Cortex of kidney (tissue), 1 donor: ENCODE results near the gene ADGRD1.
"Not testable (repeated sequence)": the region's sequence is repeated elsewhere in the genome, so short reads cannot be mapped to it uniquely, and the experiment has no call there.

ENCODE experiments used
- DNase-seq: peaks from one replicate; lab custom pipeline; 2025; lab: John Stamatoyannopoulos, UW

ADGRD1 gene

DNA sequence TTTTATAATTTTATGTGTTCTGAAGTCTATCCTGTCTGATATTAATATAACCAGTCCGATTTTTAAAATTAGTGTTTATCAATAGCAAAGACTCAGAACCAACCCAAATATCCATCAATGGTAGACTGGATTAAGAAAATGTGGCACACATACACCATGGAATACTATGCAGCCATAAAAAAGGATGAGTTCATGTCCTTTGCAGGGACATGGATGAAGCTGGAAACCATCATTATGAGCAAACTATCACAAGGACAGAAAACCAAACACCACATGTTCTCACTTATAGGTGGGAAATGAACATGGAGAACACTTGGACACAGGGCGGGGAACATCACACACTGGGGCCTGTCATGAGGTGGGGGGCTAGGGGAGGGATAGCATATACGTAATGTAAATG is 16.2 kb upstream of the ADGRD1 start:
- not testable (repeated sequence) for DNase-seq

DNA sequence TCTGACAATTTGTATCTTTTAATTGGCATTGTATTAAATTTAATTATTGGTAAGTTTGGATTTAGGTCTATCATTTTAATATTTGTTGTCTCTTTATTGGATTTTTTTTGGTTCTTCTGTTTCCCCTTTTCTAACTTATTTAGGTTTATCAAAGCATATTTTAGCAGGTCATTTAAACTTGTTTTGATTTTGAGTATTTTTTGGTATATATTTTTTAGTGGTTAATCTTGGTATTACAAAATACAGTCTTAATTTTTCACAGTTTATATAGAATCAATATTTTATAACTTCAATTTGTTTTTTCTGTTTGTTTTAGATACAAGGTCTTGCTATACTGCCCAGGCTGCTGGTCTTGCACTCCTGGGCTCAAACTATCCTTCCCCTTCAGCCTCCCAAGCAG is 15.5 kb upstream of the ADGRD1 start:
- no peak for DNase-seq

DNA sequence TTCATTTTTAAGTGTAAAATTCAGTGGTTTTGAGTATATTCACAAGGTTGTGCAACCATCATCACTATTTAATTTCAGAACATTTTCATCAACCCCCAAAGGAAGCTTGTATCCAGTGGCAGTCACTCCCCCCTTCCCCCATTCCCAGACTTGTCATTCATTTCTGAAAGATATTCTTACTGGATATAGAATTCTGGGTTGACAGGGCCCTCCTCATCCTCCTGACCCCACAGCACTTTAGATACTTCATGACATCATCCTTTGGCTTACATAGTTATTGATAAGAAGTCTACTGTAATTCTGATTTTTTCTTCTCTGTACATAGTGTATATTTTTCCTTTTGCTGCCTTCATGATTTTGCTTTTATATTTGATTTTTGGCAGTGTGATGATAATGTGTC is 8.8 kb upstream of the ADGRD1 start:
- no peak for DNase-seq

DNA sequence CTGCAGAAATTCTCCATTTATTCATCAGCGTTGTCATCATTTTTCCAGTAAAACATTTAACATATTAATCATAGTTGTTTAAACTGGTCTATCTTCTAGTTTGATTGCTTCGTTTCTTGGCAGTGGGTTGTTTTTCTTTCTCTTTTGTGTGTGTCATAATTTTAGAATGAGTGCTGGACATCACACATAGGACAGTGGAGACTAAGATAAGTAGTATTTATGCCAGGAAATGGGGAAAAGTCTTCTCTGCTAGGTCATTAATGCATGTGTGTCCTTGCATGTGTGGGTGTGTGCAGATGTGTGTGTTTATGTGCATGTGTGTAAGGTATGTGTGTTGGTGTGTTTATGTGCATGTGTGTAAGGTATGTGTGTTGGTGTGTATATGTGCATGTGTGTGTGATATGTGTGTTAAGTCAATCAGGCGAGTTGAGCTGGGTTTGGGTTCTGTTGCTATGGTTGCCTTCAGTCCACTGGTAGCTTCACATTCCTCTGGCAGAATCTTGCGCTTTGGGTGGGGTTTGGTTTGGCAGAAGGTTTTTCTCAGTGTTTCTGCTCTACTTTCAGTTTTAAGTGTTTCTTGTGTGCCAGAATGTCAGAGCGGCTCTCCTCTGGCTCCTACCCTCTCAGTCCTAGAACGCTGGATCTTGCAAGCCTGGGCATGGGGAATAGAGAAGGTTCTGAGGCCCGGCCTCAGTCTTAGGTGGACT is 7.8 kb upstream of the ADGRD1 start:
- DNase-seq = no peak

DNA sequence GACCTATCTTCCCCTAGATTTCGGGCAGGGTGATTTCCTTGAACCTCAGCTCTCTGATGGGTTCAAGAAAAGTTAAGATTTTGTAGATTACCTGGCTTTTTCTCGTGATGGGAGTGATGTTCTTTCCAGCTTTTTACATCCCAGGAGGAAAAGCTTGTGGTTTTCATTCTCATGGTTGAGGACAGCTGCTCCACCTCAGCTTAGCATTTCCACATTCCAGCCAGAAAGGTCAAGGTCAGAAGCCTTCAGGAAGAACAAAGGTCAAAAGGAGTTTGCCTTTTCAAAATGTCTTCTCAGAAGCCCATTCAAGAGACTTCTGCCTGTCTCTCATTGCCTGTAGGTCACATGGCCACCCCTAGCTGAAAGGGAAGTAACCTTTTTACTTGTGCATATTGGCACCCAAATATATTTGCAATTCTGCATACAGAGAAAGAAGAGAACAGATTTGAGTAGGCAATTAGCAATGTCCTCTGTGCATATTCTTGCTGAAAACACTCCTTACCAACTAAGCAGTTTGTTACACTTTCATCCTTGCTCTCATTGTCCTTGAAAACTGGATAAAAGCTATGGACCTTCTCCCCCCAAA is 6.6 kb upstream of the ADGRD1 start:
- no peak for DNase-seq

DNA sequence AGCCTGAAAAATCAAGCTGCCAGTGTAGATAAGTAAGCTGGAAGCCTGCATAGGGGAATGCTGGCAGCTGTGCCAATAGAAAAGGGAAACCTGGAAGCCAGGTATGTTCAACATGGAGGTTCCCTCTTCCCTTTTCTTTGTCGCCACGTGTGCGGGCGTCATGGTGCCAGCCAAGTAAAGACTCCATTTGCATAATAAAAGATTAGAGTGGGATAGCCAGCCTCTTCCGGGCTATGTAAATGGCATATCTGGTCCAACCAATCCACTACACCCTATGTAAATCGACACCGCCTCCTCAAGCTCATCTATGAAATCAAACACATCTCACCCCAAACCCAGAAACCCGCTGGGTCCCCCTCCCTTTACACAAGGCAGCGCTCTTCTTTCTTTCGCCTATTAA is 5.6 kb upstream of the ADGRD1 start:
- DNase-seq = no peak

DNA sequence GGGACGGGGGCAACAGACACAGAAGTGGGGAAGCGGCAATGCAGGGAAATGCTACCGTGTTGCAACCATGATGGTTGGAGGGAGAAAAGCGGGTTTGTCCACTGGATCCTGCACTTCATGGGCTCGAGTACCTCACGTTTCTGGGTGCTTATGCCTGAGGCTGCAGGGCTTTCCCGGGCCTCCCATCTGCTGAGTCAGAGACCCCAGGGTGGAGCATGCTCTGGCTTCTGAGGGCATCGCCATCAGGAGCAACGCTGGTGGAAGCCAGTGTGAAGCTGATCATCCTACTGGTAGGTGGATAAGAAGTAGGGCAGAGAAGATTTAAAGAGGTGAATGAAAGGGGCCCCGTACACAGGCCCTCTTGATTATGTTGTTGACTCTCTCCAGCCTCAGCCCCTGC is 5.0 kb upstream of the ADGRD1 start:
- DNase-seq = no peak

DNA sequence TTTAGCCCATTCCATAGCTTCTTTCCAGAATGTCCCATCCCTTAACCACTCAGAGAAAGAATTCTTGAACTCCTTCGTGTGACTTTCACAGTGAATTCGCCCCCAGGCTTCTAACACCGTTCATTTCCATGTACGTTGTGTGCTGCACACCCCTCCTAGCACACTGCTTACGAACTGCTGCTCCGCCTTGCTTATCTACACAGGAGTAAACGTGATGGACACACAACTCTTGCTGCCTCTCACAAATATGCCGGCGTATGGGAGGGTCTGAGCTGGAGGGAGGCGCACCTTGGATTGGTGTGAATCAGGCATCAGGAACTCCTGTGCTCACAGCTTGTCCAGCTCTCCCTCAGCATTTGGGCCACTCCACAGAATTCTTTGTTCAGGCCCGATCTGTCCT is 3.9 kb upstream of the ADGRD1 start:
- no peak for DNase-seq

DNA sequence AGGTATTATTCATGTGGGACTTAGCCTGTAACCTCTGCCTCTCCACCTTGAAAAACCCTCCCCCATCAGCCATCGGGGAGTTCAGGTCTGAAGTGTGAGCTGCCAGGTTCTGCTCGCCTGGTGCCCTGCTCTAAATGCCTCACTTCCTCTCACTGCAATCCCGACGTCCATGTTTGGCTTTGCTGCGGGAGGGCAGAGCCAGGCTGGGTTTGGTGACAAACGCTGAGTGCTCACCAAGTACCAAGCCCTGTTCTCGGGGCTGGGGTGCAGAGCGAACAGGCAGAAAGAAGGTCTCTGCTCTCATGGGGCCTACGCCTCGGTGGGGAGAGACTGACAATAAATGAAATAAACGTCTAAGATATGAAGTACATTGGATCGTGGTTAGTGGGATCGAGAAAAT is 2.1 kb upstream of the ADGRD1 start:
- DNase-seq = no peak

DNA sequence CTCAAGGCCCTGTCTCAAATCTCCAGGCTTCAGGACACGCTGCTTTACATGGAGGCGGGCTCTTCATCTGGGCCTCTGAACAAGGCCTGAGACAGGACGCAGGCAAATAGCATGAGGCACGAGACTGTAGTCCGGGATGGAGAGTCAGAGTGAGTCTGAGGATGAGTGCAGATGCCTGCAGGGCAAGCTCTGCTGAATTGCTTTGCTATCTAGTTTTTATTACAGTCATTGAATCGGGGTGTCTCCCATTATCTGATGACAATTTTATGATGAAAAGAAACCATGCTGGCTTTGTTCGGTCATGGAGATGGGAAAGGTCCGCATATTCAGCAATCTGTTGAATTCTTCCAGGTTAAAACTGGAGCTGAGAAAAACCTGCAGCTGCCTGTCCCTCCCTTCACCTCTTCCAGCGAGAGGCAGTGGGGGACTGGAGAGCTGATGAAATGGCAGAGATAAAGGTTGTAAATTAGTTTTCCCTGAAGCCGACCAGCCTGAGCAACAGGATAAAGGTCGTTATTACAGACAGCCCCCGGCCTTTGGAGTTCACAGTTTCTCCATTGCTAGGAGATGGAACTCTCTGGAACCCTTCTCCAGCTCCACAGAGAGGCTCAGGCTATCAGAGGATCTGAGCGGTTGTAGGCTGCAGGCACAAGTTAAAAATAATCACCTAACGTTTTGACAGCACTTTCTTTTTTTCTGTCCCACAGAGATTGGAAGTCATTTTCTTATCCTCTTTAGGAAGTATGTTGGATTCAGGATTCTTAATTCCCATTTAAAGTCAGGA is 1.3 kb upstream of the ADGRD1 start:
- no peak for DNase-seq

DNA sequence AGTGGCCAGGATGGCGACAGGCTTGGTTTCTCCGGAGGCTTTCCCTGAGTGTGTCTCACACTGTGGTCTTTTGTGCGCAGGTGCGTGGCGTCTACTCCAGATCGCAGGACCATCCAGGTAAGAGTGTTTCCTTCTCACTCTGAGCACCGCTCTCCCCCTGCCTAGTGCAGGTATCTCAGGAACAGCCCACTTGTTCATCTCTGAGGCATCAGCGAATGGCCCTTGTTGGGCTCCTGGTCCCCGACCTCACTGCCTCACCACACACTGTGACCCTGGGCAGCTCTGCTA is 781 bp downstream of the ADGRD1 start:
- no peak for DNase-seq

DNA sequence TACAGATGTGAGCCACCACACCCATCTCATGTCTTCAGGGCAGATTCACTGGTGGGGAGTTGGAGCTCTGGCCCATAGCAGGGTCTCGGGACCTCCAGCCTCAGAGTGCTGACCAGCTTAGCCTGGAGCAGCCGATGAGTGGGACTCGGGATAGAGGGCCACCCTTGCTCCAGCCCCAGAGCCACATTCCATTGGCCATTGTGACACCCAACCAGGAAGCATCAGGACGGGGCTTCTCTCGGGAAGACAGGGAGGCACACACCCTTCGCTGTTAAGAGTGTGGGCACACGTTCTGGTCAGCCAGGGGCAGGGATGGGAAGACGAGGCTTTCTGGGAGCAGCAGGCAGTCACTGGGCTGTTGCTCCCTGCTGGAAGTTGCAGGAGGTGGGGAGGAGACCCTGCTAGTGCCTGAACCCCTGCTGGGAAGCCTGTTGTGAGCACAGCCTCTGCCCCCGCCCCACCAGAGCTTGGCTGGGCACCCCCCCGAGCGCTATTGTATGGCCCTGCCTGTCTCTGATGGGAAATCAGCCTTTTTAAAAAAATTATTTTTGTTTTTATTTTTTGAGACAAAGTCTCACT is 1.6 kb downstream of the ADGRD1 start:
- no peak for DNase-seq

DNA sequence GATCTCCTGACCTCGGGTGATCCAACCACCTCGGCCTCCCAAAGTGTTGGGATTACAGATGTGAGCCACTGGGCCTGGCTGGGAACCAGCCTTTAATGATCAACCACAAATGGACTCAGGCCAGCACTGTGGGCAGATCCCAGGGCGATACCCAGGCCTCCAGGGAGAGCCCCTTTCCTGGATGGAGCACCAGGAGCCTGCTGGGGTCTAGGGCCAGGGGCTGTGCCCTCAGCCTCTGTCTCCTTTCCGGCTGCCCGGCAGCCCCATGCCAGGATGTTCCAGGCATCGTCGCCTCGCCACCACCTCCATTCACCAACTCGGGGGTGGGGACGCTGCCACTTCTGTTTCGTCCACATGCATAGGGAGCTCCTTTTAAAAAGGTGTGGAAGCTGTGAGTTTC is 2.3 kb downstream of the ADGRD1 start:
- DNase-seq = no peak

DNA sequence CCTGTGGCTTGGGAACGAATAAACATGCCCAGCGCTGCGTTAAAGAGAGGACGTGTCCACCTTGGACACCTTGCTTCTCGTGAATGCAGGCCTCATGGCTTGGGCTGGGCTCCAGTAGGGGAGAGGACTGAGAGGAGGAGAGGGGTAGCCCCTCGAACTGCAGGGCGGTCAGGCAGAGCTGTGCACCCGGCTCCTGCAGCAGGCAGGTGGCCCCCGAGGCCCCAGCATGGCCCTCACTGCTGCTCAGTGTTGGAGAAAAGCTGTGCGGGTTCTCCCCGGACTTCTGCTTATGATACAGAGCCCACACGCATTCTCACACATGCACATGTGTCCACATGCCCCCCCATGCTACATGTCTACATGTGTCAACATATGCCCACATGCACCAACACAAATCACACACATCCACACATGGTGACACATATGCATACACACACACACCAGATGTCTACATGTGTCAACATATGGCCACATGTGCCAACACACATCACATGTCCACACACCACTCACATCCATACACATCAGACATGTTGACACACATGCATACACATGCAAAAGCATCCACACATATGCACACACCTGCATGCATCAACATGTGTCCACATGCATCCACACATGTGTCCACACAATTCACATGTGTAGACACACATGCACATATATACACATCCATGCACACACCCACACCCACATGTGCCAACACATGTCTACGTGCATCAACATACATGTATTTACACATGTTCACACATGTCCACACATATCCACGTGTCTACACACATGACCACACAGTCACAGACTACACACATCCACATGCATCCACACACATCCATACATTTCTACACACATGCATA is 3.0 kb downstream of the ADGRD1 start:
- no peak for DNase-seq

DNA sequence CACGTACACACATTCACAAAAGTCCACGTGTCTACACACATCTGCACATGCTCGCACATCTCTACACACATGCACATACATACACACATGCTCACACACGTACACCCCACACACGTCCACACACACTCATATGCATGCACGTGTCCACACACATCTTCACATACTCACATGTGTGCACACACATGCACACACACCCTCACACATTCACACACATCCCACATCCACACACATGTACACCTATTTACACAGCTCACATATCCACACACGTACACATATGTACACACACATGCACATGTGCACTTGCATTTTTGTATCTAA is 3.6 kb downstream of the ADGRD1 start:
- no peak for DNase-seq

DNA sequence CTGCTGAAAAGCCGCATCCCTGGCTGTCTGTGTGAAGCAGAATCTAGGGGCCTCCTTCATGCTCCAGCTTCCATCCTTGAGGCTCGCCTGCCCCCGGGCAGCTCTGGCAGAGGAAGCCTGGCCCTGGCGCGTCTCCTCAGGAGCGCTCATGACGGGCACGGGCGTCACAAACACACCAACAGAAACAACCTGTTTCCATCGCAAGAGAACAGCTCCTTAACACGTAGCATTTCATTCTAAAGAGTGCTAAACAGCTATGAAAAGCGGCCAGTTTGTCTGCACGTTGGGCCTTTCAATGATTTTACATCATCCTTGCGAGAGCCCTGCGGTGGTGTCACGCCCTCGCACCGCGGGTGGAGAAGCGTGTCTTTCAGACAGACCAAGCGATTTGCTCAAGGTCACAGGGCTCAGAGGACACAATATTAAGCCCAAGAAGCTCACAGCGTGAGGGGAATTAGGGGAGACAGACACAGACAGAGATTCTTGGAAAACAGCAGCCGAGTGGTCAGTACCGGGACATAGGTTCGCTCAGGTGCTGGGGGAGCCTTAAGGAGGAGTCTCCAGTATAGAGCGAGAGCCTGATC is 4.9 kb downstream of the ADGRD1 start:
- DNase-seq = no peak

DNA sequence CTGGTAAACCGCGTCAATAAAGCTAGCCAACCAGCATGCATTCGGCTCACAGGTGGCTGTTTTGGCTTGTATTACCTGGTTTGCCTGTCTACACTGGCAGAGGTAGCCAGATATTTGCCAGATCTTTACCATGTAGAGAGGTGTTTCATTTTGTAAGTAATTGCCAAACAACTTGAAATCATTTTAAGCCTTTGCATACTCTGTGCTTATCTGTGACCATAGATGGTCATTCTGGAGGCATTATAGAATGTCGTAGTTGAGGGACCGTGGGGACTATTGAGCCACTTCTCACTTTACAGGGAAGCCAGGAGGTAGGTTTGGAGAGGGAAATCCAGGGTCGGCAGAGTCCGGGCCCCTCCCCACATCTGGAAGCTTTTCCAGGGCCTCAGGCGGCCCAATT is 5.9 kb downstream of the ADGRD1 start:
- no peak for DNase-seq

DNA sequence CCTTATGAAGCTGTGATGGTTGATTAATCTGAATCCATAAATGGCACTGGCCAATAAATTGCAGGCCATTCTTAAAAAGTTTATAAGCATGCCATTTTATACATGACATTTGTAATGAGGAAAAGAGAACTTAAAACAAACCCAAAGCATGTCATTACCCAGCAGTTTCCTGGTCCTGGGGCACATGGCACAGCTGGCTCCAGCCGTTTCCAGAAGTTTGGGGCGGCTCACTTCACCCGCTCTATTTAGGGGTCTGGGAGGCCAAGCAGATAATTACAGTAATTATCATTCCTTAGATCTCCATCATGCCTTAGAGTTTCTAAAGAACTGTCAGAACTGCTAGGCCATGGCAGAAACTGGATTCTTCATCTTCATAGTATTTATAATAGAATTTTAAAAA is 6.4 kb downstream of the ADGRD1 start:
- DNase-seq = no peak

DNA sequence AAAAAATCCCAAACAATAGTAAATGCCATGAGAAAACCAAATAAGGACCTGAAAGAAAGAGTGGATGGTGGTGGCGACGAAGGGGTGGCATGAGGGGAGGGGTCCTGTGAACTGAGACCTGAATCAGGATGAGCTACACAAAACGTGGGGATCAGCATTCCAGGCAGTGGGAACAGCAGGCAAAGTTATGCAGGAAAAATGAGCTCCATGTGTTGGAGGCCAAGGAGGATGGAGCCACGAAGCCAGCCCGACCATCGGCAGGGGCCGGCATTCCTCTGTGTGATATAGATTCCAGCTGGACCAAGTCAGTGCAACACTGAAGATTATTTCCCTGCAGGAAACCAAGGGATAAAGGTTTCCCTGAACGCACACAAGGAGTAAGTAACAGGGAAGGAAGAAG is 7.1 kb downstream of the ADGRD1 start:
- no peak for DNase-seq

DNA sequence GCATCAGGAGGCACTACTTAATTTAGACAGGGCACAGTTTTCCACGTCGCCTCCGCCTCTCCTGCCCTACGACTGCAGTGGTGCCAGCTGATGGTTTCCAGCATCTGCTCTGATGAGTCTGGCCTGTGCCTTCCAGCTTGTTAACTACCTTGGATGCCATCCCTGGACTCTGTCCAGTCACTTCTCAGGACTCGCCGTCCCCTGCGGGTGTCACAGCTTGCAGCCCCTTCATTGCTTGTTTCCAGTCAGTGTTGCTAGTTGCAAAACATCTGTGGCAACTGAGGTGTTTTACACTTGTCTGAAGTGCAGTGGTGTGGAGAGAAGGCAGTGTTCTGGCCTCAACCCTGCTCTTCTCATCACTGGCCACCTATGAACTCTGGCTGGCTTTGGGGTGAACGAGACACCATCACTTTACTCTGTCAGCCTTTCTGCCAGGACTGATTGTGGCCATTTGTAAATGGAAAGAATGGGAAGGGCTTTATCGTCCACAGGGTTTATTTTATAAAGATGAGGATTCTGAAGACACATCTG is 8.3 kb downstream of the ADGRD1 start:
- DNase-seq = no peak

DNA sequence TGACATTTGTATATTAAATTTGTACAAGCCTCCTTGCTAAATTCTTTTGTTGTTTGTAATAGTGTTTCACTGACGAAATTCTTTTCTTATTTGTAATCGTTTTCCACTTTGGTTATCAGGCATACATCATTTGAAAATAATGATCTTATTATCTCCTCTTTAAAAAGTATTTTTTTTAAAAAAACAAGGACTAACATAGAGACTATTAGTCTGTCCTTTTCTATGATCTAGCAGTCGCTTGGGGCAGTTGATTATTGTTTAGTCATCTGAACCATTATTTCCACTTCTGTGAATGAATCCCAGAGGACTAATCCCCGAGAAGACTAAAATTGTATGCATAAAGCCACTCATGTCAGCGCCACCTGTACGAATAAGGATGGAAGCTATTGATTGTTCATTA is 11.5 kb downstream of the ADGRD1 start:
- DNase-seq = no peak

DNA sequence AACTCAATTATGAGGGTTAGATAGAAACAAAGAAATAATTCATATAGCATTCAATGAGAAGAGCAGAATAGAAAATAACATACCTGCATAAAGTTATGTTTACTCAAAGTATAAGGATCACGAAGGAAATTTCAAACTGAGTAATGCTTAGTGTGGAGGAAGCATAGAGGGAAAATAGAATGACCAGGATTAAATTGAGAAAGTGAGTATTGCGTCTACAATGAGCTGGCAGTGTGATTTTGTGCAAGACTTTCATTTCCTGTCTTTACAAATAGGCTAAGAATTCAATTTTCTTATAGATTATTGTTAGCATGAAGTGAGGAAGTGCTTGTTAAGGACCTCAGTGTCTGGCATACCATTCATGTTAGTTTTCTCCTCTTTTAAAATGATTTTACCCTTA is 12.0 kb downstream of the ADGRD1 start:
- DNase-seq = no peak
